HepG2 (cell line): ENCODE data around the gene ANLN. TPM values are rescaled to one million over a fixed set of nuclear protein-coding genes. Genes with fewer than 3 reads are reported as not detected.
A peak's percentile ranks its signal among the peaks of the same experiment; 100 is the strongest.

Source experiments
- AKAP8 ChIP-seq: sonication (generic); formaldehyde crosslinking; IDR thresholded peaks from 2 replicates; pipeline ENCODE4 v1.5.1; 2020; ENCODE audit warnings: mild to moderate bottlenecking, missing genetic modification reagents
- AKNA ChIP-seq: sonication (generic); formaldehyde crosslinking; IDR thresholded peaks from 2 replicates; pipeline ENCODE4 v1.4.0; 2020; ENCODE audit warnings: missing genetic modification reagents, borderline replicate concordance
- ARHGAP35 ChIP-seq: sonication (generic); formaldehyde crosslinking; IDR thresholded peaks from 2 replicates; pipeline ENCODE4 v1.9.0; 2022; ENCODE audit warnings: mild to moderate bottlenecking, inconsistent platforms, moderate library complexity, missing genetic modification reagents, borderline replicate concordance
- ATF5 ChIP-seq: sonication (generic); formaldehyde crosslinking; IDR thresholded peaks from 2 replicates; pipeline ENCODE4 v1.4.0; 2020; ENCODE audit warnings: mild to moderate bottlenecking, low read depth, missing genetic modification reagents
- BCL6 ChIP-seq: IDR thresholded peaks from 2 replicates; pipeline ENCODE4 v1.6.1; 2016; ENCODE audit warnings: missing genetic modification reagents, missing compliant biosample characterization
- CCAR2 ChIP-seq: fragments of 200-400 bp; formaldehyde crosslinking; optimal IDR thresholded peaks from 2 replicates; pipeline ENCODE3; 2018; ENCODE audit warnings: low read depth, mild to moderate bottlenecking, low read length, moderate library complexity
- DPF2 ChIP-seq: sonication (generic); formaldehyde crosslinking; IDR thresholded peaks from 2 replicates; pipeline ENCODE4 v1.4.0; 2020; ENCODE audit warnings: mild to moderate bottlenecking, low read depth, missing genetic modification reagents, borderline replicate concordance
- GATA4 ChIP-seq: sonication (generic); IDR thresholded peaks from 2 replicates; pipeline ENCODE4 v1.6.1; 2016; ENCODE audit warnings: antibody characterized with exemption, low read depth, borderline replicate concordance
- MAF1 ChIP-seq: sonication (generic); formaldehyde crosslinking; IDR thresholded peaks from 2 replicates; pipeline ENCODE4 v1.5.0; 2020; ENCODE audit warnings: missing genetic modification reagents, borderline replicate concordance
- MAFG ChIP-seq: sonication (generic); formaldehyde crosslinking; IDR thresholded peaks from 2 replicates; pipeline ENCODE4 v1.5.1; 2020; ENCODE audit warnings: mild to moderate bottlenecking, missing genetic modification reagents
- MIER2 ChIP-seq: IDR thresholded peaks from 2 replicates; pipeline ENCODE4 v1.6.1; 2016; ENCODE audit warnings: missing biosample characterization, missing genetic modification reagents
- NFIB ChIP-seq: sonication (generic); formaldehyde crosslinking; IDR thresholded peaks from 2 replicates; pipeline ENCODE4 v1.9.0; 2021; ENCODE audit warnings: missing genetic modification reagents, mild to moderate bottlenecking, borderline replicate concordance
- PRPF4 ChIP-seq: fragments of 200-400 bp; formaldehyde crosslinking; IDR thresholded peaks from 2 replicates; pipeline ENCODE4 v1.6.1; 2016; ENCODE audit warnings: low read length, low read depth; ENCODE audit not compliant: poor library complexity, severe bottlenecking
- RARA ChIP-seq: IDR thresholded peaks from 2 replicates; pipeline ENCODE4 v1.6.1; 2016; ENCODE audit warnings: missing genetic modification reagents, missing compliant biosample characterization
- SP5 ChIP-seq: IDR thresholded peaks from 2 replicates; pipeline ENCODE4 v1.6.1; 2016; ENCODE audit warnings: low read depth, borderline replicate concordance
- ZNF563 ChIP-seq: sonication (generic); formaldehyde crosslinking; IDR thresholded peaks from 2 replicates; pipeline ENCODE4 v1.8.0; 2022; ENCODE audit warnings: mild to moderate bottlenecking, moderate library complexity, missing genetic modification reagents
- ZNF609 ChIP-seq: sonication (generic); formaldehyde crosslinking; IDR thresholded peaks from 2 replicates; pipeline ENCODE4 v1.4.0; 2020; ENCODE audit warnings: mild to moderate bottlenecking, missing genetic modification reagents, borderline replicate concordance
- ZNF703 ChIP-seq: sonication (generic); formaldehyde crosslinking; IDR thresholded peaks from 2 replicates; pipeline ENCODE4 v1.5.1; 2020; ENCODE audit warnings: missing genetic modification reagents, mild to moderate bottlenecking, moderate library complexity, borderline replicate concordance
- ZNF775 ChIP-seq: sonication (generic); formaldehyde crosslinking; IDR thresholded peaks from 2 replicates; pipeline ENCODE4 v1.4.0; 2020; ENCODE audit warnings: missing genetic modification reagents, mild to moderate bottlenecking, moderate library complexity, borderline replicate concordance
- polyA plus RNA-seq, 8 experiments: library from polyadenylated mRNA; depleted of rRNA in 3 of 8; stranded (reverse) in 7 of 8; unstranded in 1 of 8; fragments of >200 nt; fragmentation: Illumina TruSeq in 4 of 8; extraction: Trizol in 4 of 8; gene quantifications; 2 replicates each; pipeline versions ENCODE4 v1.2.1 to v1.2.3, GENCODE V29; 2011 to 2016; ENCODE audit warnings: low read depth in 4 of 8, missing spikeins in 1 of 8, mixed read lengths in 1 of 8; ENCODE audit not compliant: insufficient read depth in 1 of 8
- total RNA-seq, 5 experiments: library from RNA; depleted of rRNA; stranded (reverse); fragments of >200 nt; fragmentation: Illumina TruSeq; extraction: Trizol; gene quantifications; 2 replicates each; pipeline ENCODE4 v1.2.3, GENCODE V29; 2016; ENCODE audit warnings: low read depth in 1 of 5

The ANLN gene
- total and polyA plus RNA-seq, 2 of the 13 experiments (the other 11 are each of a cell fraction or from before 2014, with no cell fraction given) = 20.0 to 72.0 TPM

GRCh38 chr7:36389371-36390198 is at the start of gene ANLN (continued):
- no peak for TF ChIP-seq MAFG (CRISPR knock-in tag)
- TF ChIP-seq CCAR2 = no peak
- peak; percentile 2; the same call in 1 of the 2 replicates for TF ChIP-seq BCL6
- TF ChIP-seq PRPF4 = no peak
- TF ChIP-seq ATF5 (CRISPR knock-in tag) = no peak
- TF ChIP-seq ARHGAP35 (CRISPR knock-in tag) = no peak
- no peak for TF ChIP-seq ZNF563 (CRISPR knock-in tag)
- no peak for TF ChIP-seq AKAP8 (CRISPR knock-in tag)
- TF ChIP-seq AKNA = no peak
- TF ChIP-seq NFIB (CRISPR knock-in tag) = no peak
- TF ChIP-seq SP5 = peak; percentile 73; the same call in 1 of the 2 replicates
- TF ChIP-seq ZNF609 = no peak
- no peak for TF ChIP-seq GATA4
- TF ChIP-seq RARA (CRISPR knock-in tag) = 0 out of 2 replicates have a peak, but pooled peaks have one; percentile 4
- no peak for TF ChIP-seq MAF1
- no peak for TF ChIP-seq DPF2 (CRISPR knock-in tag)
- TF ChIP-seq ZNF775 (CRISPR knock-in tag) = no peak; the same call in 1 of the 2 replicates
- no peak for TF ChIP-seq MIER2 (CRISPR knock-in tag)
- TF ChIP-seq ZNF703 (CRISPR knock-in tag) = no peak
